PC-9 (cell line): ENCODE results near the gene LEMD3. TPM values are rescaled to one million over a fixed set of nuclear protein-coding genes. Genes with fewer than 3 reads are reported as not detected.

Source experiments
- BruUV-seq: library from RNA; stranded (reverse); fragments of 400-500 nt; replicated peaks from 2 replicates; lab custom pipeline; 2021; lab: Mats Ljungman, UMichigan
- CTCF ChIA-PET: fragments of 300-600 bp; sonication (Branson Sonifier 250); formaldehyde crosslinking; loops from one replicate; lab custom pipeline; 2022; ENCODE audit warnings: antibody characterized with exemption; lab: Charles Lee
- POLR2A ChIA-PET: fragments of 300-600 bp; sonication (Branson Sonifier 250); formaldehyde crosslinking; loops from one replicate; lab custom pipeline; 2022; ENCODE audit warnings: antibody characterized with exemption; ENCODE audit not compliant: unreplicated experiment; lab: Charles Lee
- DNase-seq, 2 experiments: peaks; one replicate each; pipeline versions ENCODE4 v3.0.0 to v3.0.0-alpha.2; 2015 to 2022; ENCODE audit warnings: mixed read lengths in 1 of 2
- H2AFZ ChIP-seq: fragments of 200-600 bp; sonication (generic); 2 replicates; pipeline ENCODE4 v1.8.1; 2017; ENCODE audit warnings: antibody characterized with exemption
- H3F3A ChIP-seq: fragments of 200-600 bp; sonication (generic); 2 replicates; pipeline ENCODE4 v1.8.1; 2017; ENCODE audit warnings: antibody characterized with exemption, mild to moderate bottlenecking, low read depth; ENCODE audit not compliant: insufficient read depth
- H3K27ac ChIP-seq: fragments of 200-600 bp; sonication (generic); 2 replicates; pipeline ENCODE4 v1.6.1; 2016; ENCODE audit warnings: mixed run types
- H3K27me3 ChIP-seq: fragments of 200-600 bp; sonication (generic); 2 replicates; pipeline ENCODE4 v1.6.1; 2016; ENCODE audit warnings: low read depth, mixed run types; ENCODE audit not compliant: insufficient read depth
- H3K36me3 ChIP-seq: fragments of 200-600 bp; sonication (generic); 2 replicates; pipeline ENCODE4 v1.6.1; 2016; ENCODE audit warnings: low read depth, mixed run types
- H3K4me1 ChIP-seq: fragments of 200-600 bp; sonication (generic); replicated peaks from 2 replicates; pipeline ENCODE4 v1.6.1; 2016; ENCODE audit warnings: mixed run types; ENCODE audit not compliant: insufficient read depth
- H3K4me2 ChIP-seq: fragments of 200-600 bp; sonication (generic); 2 replicates; pipeline ENCODE4 v1.6.1; 2017; ENCODE audit warnings: mixed run types
- H3K4me3 ChIP-seq: fragments of 200-600 bp; sonication (generic); 2 replicates; pipeline ENCODE4 v1.6.1; 2016; ENCODE audit warnings: mixed run types
- H3K79me2 ChIP-seq: fragments of 200-600 bp; sonication (generic); 2 replicates; pipeline ENCODE4 v1.6.1; 2017; ENCODE audit warnings: low read depth, mixed run types
- H3K9me2 ChIP-seq: fragments of 200-600 bp; sonication (generic); 2 replicates; pipeline ENCODE4 v1.8.1; 2017; ENCODE audit warnings: mild to moderate bottlenecking; ENCODE audit not compliant: insufficient read depth
- H3K9me3 ChIP-seq: fragments of 200-600 bp; sonication (generic); 2 replicates; pipeline ENCODE4 v1.8.1; 2016; ENCODE audit warnings: low read depth; ENCODE audit not compliant: insufficient read depth
- H4K20me1 ChIP-seq: fragments of 200-600 bp; sonication (generic); 2 replicates; pipeline ENCODE4 v1.8.1; 2017; ENCODE audit not compliant: insufficient read depth
- EZH2 ChIP-seq: fragments of 200-600 bp; sonication (generic); IDR thresholded peaks from 2 replicates; pipeline ENCODE4 v1.8.0; 2017; ENCODE audit warnings: antibody characterized with exemption, low read depth
- intact Hi-C: fragments of 100-400 bp; cut with micrococcal nuclease; formaldehyde crosslinking; loops from one replicate; pipeline ENCODE4 v1.10.0; 2022; ENCODE audit not compliant: unreplicated experiment
- total RNA-seq: library from RNA; stranded (reverse); gene quantifications from 2 replicates; pipeline ENCODE4 v1.2.3, GENCODE V29; 2021
- TF ChIP-seq, protein P1 (sequence below): fragments of 200-600 bp; sonication (generic); conservative IDR thresholded peaks from 2 replicates; pipeline ENCODE4 v1.6.1; 2017; ENCODE audit warnings: mixed run types, antibody characterized with exemption, mild to moderate bottlenecking, moderate library complexity

The LEMD3 gene
- total RNA-seq, 1 experiment from 2014 or later = 24.4 TPM

DNA sequence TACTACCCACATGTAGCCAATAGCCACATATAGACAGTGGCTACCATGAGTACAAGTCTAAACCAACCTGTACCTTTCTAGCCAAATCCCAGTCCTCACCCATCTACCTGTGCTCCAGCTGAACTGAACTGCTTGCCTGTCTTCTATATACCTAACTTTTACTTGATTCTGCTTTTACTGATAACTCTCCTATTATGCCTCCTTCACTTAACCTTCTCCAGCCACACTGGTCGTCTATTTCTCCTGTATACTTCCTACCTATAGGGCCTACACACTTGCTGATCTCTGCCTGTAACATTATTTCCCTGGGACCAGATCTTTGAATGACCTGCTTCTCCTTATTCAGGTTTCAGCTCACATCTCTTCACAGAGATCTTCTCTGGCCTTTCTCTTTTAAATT lies 83.1 kb downstream of the LEMD3 start:
- Histone ChIP-seq H3K4me3 (no peak overlapping the region), H3K9me3 (no peaks in the 10 kb centered on the region), H3K79me2 (no peaks in the 10 kb centered on the region), H4K20me1 (no peaks in the 10 kb centered on the region), H3K4me2 (no peak overlapping the region), H3K27ac (no peak overlapping the region), H3K4me1 (no peaks in the 10 kb centered on the region), H3F3A (no peaks in the 10 kb centered on the region), H3K36me3 (peaks cover 3% of the 10 kb centered on the region; the same call in 1 of the 2 replicates), H3K27me3 (no peaks in the 10 kb centered on the region), H3K9me2 (no peaks in the 10 kb centered on the region), H2AFZ (no peak overlapping the region)
- CTCF ChIA-PET = no interaction called here
- BruUV-seq = no TSS peak
- intact Hi-C loops = no loop called here
- TF ChIP-seq, protein P1, sequence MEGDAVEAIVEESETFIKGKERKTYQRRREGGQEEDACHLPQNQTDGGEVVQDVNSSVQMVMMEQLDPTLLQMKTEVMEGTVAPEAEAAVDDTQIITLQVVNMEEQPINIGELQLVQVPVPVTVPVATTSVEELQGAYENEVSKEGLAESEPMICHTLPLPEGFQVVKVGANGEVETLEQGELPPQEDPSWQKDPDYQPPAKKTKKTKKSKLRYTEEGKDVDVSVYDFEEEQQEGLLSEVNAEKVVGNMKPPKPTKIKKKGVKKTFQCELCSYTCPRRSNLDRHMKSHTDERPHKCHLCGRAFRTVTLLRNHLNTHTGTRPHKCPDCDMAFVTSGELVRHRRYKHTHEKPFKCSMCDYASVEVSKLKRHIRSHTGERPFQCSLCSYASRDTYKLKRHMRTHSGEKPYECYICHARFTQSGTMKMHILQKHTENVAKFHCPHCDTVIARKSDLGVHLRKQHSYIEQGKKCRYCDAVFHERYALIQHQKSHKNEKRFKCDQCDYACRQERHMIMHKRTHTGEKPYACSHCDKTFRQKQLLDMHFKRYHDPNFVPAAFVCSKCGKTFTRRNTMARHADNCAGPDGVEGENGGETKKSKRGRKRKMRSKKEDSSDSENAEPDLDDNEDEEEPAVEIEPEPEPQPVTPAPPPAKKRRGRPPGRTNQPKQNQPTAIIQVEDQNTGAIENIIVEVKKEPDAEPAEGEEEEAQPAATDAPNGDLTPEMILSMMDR = no peak
- TF ChIP-seq EZH2 = no peak
- DNase-seq = no peak
- POLR2A ChIA-PET = no interaction called here

DNA sequence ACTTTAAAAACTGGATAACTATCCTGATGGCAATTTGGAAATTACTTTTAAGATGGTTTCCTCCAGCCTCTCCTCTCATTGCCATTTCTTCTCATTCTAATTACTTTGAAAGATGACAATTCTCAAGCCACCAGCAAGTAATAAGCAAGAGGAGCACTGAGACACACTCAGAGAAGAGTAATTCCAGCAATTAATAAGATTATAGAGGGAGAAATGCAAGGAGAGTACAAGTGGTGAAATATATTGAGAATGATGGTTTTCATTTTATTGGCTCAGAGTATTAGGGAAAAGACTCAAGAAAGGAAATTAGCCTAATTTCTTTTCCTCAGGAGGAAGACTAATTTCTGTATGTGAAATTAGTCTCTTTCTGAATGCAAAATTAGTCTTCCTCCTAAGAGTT lies 88.6 kb downstream of the LEMD3 start:
- Histone ChIP-seq H3K9me3 (no peaks in the 10 kb centered on the region), H4K20me1 (no peaks in the 10 kb centered on the region), H3K4me3 (no peak overlapping the region), H3K36me3 (no peaks in the 10 kb centered on the region), H3K27ac (no peak overlapping the region), H3K27me3 (no peaks in the 10 kb centered on the region), H3F3A (no peaks in the 10 kb centered on the region), H3K4me1 (no peaks in the 10 kb centered on the region), H3K9me2 (no peaks in the 10 kb centered on the region), H3K4me2 (no peak overlapping the region), H3K79me2 (no peaks in the 10 kb centered on the region), H2AFZ (no peak overlapping the region)
- POLR2A ChIA-PET = no interaction called here
- no TSS peak for BruUV-seq
- DNase-seq = no peak
- intact Hi-C loops = no loop called here
- TF ChIP-seq, protein P1 = no peak
- no peak for TF ChIP-seq EZH2
- CTCF ChIA-PET = no interaction called here

DNA sequence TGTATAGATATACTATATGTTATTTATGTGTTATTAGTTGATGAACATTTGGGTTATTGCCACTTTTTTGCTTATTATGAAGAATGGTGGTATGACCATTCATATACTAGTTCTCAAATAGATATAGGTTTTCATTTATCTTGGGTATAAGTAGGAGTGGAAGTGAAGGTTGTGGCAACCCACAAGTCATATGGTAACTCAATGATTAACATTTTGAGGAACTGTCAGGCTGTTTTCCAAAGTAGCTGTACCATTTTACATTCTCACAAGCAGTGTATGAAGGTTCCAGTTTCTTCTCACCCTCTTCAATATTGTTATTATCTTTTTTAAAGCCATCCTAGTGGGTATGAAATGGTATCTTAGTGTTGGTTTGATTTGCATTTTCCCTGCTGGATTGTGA lies 90.1 kb downstream of the LEMD3 start:
- BruUV-seq = no TSS peak
- intact Hi-C loops = no loop called here
- H3K27ac ChIP-seq = no peak overlapping the region
- H2AFZ ChIP-seq = no peak overlapping the region
- TF ChIP-seq EZH2 = no peak
- TF ChIP-seq, protein P1 = no peak
- no peaks in the 10 kb centered on the region for H3K9me3 ChIP-seq
- no peaks in the 10 kb centered on the region for H3K79me2 ChIP-seq
- no peak overlapping the region for H3K4me3 ChIP-seq
- ChIA-PET CTCF (no interaction called here), POLR2A (no interaction called here)
- no peaks in the 10 kb centered on the region for H3K9me2 ChIP-seq
- no peaks in the 10 kb centered on the region for H3F3A ChIP-seq
- H3K36me3 ChIP-seq = no peaks in the 10 kb centered on the region
- H3K4me1 ChIP-seq = no peaks in the 10 kb centered on the region
- H4K20me1 ChIP-seq = no peaks in the 10 kb centered on the region
- H3K4me2 ChIP-seq = no peak overlapping the region
- no peak for DNase-seq
- no peaks in the 10 kb centered on the region for H3K27me3 ChIP-seq
